Gastrocnemius medialis (tissue), 4 donors: ENCODE results near the gene AGR3. TPM values are rescaled to one million over a fixed set of nuclear protein-coding genes. Genes with fewer than 3 reads are reported as not detected.
A peak's percentile ranks its signal among the peaks of the same experiment; 100 is the strongest.

Experiments
- ATAC-seq, 2 donors: fragments of 150-250 bp; one replicate each; pipeline ENCODE4 v1.9.1; 2016
- DNase-seq, 2 donors: peaks; one replicate each; pipeline ENCODE4 v3.0.0-alpha.2; 2019
- H3K27ac ChIP-seq, 4 donors: fragments of 200-600 bp; sonication (generic); 1 replicate in 1 of 4; 2 replicates in 3 of 4; pipeline ENCODE4 v1.5.1; 2016 to 2018; ENCODE audit warnings: mild to moderate bottlenecking in 2 of 4, moderate library complexity in 1 of 4
- H3K27me3 ChIP-seq, 3 donors: fragments of 200-600 bp; sonication (generic) in 2 of 3; 1 replicate in 1 of 3; 2 replicates in 2 of 3; pipeline versions ENCODE4 v1.5.1 to v1.6.0; 2016 to 2019; ENCODE audit warnings: mild to moderate bottlenecking in 1 of 3, moderate library complexity in 1 of 3
- H3K36me3 ChIP-seq, 2 donors: fragments of 200-600 bp; sonication (generic) in 1 of 2; one replicate each; pipeline ENCODE4 v1.5.1; 2017 to 2018
- H3K4me1 ChIP-seq, 2 donors: fragments of 200-600 bp; sonication (generic) in 1 of 2; one replicate each; pipeline ENCODE4 v1.5.1; 2016 to 2017; ENCODE audit warnings: mild to moderate bottlenecking in 2 of 2
- H3K4me3 ChIP-seq, 4 donors: fragments of 200-600 bp; sonication (generic) in 3 of 4; 1 replicate in 1 of 4; 2 replicates in 3 of 4; pipeline ENCODE4 v1.5.1; 2016 to 2019; ENCODE audit warnings: mild to moderate bottlenecking in 2 of 4
- H3K9me3 ChIP-seq, 3 donors: fragments of 200-600 bp; sonication (generic) in 2 of 3; 1 replicate in 1 of 3; 2 replicates in 2 of 3; pipeline ENCODE4 v1.5.1; 2016 to 2019
- POLR2A ChIP-seq, 2 donors: fragments of 450-650 bp; IDR thresholded peaks; one replicate each; pipeline ENCODE4 v1.6.1; 2017; ENCODE audit warnings: antibody characterized with exemption in 2 of 2, mild to moderate bottlenecking in 2 of 2, moderate library complexity in 2 of 2
- in situ Hi-C, 4 donors: fragments of 200-750 bp; cut with MboI; loops; one replicate each; pipeline versions ENCODE4 v1.15.0 to v1.8.0; 2017; ENCODE audit warnings: low sequenced_read_pairs in 4 of 4
- intact Hi-C: fragments of 100-400 bp; cut with DNase I; formaldehyde crosslinking; loops from one replicate; pipeline ENCODE4 v1.15.1; 2023; ENCODE audit warnings: low total_unique reads
- total RNA-seq, 4 donors: library from RNA; depleted of rRNA; stranded (reverse); fragments of >200 nt; gene quantifications; one replicate each; pipeline versions ENCODE4 v1.1.0 to v1.2.3, GENCODE V29; 2016
- TF ChIP-seq, protein P1 (sequence below), 5 experiments: fragments of 450-650 bp in 3 of 5; fragments of 200-600 bp in 2 of 5; sonication (generic) in 2 of 5; IDR thresholded peaks in 4 of 5; conservative IDR thresholded peaks in 1 of 5; 1 replicate in 4 of 5; 2 replicates in 1 of 5; pipeline ENCODE4 v1.5.1; 2016 to 2019; ENCODE audit warnings: antibody characterized with exemption in 5 of 5, mild to moderate bottlenecking in 3 of 5, moderate library complexity in 3 of 5

Gene AGR3
- total RNA-seq, 4 donors from 2014 or later: not detected

DNA sequence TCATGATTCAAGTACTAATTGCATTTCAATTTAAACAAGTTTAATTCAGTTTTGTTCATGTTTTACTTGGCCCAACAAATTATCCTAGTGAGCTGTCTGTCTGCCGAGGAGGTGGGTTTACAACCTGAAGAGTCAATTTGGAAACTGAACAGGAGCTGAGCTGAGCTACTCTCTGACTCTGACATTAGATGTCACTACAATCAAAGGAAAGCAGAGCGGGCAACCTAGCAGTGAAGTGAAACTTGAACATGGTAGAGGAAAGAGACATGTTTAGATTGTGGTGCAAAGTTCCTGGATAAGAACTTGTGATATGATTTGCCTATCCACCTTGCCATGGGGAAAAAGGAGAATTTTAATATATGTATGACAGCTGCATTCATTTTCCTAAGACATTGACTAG is 9.6 kb upstream of the AGR3 start:
- no peaks in the 10 kb centered on the region for H3K36me3 ChIP-seq
- H3K4me1 ChIP-seq: no peaks in the 10 kb centered on the region
- intact Hi-C loops: no loop called here
- H3K4me3 ChIP-seq: no peak overlapping the region
- no peaks in the 10 kb centered on the region for H3K27me3 ChIP-seq
- no peaks in the 10 kb centered on the region for H3K9me3 ChIP-seq
- TF ChIP-seq, protein P1, sequence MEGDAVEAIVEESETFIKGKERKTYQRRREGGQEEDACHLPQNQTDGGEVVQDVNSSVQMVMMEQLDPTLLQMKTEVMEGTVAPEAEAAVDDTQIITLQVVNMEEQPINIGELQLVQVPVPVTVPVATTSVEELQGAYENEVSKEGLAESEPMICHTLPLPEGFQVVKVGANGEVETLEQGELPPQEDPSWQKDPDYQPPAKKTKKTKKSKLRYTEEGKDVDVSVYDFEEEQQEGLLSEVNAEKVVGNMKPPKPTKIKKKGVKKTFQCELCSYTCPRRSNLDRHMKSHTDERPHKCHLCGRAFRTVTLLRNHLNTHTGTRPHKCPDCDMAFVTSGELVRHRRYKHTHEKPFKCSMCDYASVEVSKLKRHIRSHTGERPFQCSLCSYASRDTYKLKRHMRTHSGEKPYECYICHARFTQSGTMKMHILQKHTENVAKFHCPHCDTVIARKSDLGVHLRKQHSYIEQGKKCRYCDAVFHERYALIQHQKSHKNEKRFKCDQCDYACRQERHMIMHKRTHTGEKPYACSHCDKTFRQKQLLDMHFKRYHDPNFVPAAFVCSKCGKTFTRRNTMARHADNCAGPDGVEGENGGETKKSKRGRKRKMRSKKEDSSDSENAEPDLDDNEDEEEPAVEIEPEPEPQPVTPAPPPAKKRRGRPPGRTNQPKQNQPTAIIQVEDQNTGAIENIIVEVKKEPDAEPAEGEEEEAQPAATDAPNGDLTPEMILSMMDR (IDR thresholded peaks at IDR 0.05 in 4 of 5, conservative IDR thresholded peaks at IDR 0.05 in 1 of 5): peak in 1 of 5 experiments; percentile 8
- TF ChIP-seq POLR2A (IDR thresholded peaks at IDR 0.05): no peak
- ATAC-seq (no peak), DNase-seq (no peak)
- in situ Hi-C loops: no loop called here
- no peak overlapping the region for H3K27ac ChIP-seq

DNA sequence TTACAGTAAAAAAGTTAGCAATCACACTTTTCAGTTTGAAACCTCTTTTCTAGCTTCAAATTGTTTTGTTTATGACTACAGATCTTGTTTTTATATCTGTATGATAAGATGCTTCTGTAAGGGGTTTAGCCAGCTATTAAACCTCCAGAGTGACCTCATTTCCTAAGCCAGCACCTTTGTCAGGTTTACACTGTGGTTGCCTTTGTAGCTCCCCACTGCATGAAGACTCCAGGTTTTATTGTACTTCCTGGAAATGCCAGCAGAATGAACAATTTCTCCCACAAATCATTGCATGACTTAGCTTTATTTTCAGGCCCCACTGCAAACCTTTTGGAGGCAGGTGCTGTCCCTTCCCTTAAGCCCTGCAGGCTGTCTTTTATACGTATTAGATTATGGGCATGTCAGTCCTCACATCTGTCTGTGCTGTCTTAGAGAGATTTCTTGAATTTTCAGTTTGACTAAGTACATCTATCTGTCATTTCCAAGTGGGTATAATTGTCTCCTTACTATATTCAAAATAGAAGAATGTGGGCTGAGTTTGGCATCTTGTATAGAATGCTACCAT is 8.2 kb upstream of the AGR3 start:
- Histone ChIP-seq H3K27ac (no peak overlapping the region), H3K9me3 (no peaks in the 10 kb centered on the region), H3K4me3 (no peak overlapping the region), H3K4me1 (no peaks in the 10 kb centered on the region), H3K27me3 (no peaks in the 10 kb centered on the region), H3K36me3 (no peaks in the 10 kb centered on the region)
- intact Hi-C loops (no loop called here), in situ Hi-C loops (no loop called here)
- DNase-seq (no peak), ATAC-seq (no peak)
- TF ChIP-seq, protein P1 (IDR thresholded peaks at IDR 0.05 in 4 of 5, conservative IDR thresholded peaks at IDR 0.05 in 1 of 5): no peak
- no peak for TF ChIP-seq POLR2A (IDR thresholded peaks at IDR 0.05)

DNA sequence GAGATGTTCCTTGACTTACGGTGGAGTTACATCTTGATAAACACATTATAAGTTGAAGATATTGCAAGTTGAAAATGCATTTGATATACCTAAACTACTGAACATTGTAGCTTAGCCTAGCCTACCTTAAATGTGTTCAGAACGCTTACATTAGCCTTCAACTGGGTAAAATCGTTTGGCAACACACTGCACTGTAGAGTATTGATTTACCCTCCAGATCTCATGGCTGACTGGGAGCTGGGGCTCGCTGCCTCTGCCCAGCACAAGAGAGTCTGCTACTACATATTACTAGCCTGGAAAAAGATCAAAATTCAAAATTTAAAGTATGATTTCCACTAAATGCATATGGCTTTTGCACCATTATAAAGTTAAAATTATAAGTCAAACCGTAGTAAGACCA is 7.5 kb upstream of the AGR3 start:
- ATAC-seq (no peak), DNase-seq (no peak)
- Histone ChIP-seq H3K27ac (no peak overlapping the region), H3K27me3 (no peaks in the 10 kb centered on the region), H3K36me3 (no peaks in the 10 kb centered on the region), H3K4me1 (no peaks in the 10 kb centered on the region), H3K4me3 (no peak overlapping the region), H3K9me3 (no peaks in the 10 kb centered on the region)
- intact Hi-C loops: no loop called here
- in situ Hi-C loops: no loop called here
- TF ChIP-seq, protein P1 (IDR thresholded peaks at IDR 0.05 in 4 of 5, conservative IDR thresholded peaks at IDR 0.05 in 1 of 5): no peak
- TF ChIP-seq POLR2A (IDR thresholded peaks at IDR 0.05): no peak

DNA sequence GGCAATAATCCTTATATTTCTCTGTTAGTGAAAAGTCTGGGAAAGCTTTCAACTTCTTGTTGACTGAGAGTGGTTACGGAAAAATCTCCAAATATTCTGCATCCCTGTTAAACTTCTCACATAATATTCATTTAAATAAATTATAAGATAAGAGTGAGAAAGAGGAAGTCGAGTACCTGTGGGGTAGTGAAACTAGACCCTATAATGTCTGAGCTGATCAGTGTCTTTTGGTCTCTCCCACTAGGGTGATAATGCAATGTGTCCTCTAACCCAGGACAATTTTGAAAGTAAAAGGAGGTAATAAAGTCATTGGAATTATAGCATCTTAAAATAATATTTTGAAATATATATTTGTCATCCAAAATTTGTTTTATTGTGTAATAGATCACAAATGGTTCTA is 2.1 kb upstream of the AGR3 start:
- H3K4me1 ChIP-seq: no peaks in the 10 kb centered on the region
- TF ChIP-seq, protein P1 (IDR thresholded peaks at IDR 0.05 in 4 of 5, conservative IDR thresholded peaks at IDR 0.05 in 1 of 5): no peak
- no peak for TF ChIP-seq POLR2A (IDR thresholded peaks at IDR 0.05)
- H3K27me3 ChIP-seq: no peaks in the 10 kb centered on the region
- in situ Hi-C loops (no loop called here), intact Hi-C loops (no loop called here)
- H3K9me3 ChIP-seq: no peaks in the 10 kb centered on the region
- H3K4me3 ChIP-seq: no peak overlapping the region
- ATAC-seq (no peak), DNase-seq (no peak)
- H3K27ac ChIP-seq: no peak overlapping the region
- no peaks in the 10 kb centered on the region for H3K36me3 ChIP-seq

- Histone ChIP-seq H3K27me3 (no peaks in the 10 kb centered on the region), H3K4me3 (no peak overlapping the region), H3K9me3 (no peaks in the 10 kb centered on the region), H3K27ac (no peak overlapping the region), H3K4me1 (no peaks in the 10 kb centered on the region), H3K36me3 (no peaks in the 10 kb centered on the region)
- no peak for ATAC-seq
- in situ Hi-C loops: no loop called here
- intact Hi-C loops: no loop called here
- no peak for DNase-seq
- TF ChIP-seq, protein P1 (IDR thresholded peaks at IDR 0.05 in 4 of 5, conservative IDR thresholded peaks at IDR 0.05 in 1 of 5): no peak
- no peak for TF ChIP-seq POLR2A (IDR thresholded peaks at IDR 0.05)
These were observed 1.2 kb downstream of the AGR3 start for GRCh38 chr7:16880554-16880953.
